Type B pancreatic cell (in vitro differentiated cells): ENCODE results near the gene OR52E2. TPM values are rescaled to one million over a fixed set of nuclear protein-coding genes. Genes with fewer than 3 reads are reported as not detected.

ENCODE experiments used
- DNase-seq: peaks from one replicate; pipeline ENCODE4 v3.0.0; 2021; ENCODE audit warnings: mixed read lengths; ENCODE audit not compliant: unreplicated experiment; ENCODE audit errors: extremely low spot score
- H3K27ac Mint-ChIP-seq: 2 replicates; pipeline ENCODE4 v1.8.0; 2021; ENCODE audit warnings: mild to moderate bottlenecking, mixed read lengths
- H3K27me3 Mint-ChIP-seq: 2 replicates; pipeline ENCODE4 v1.8.0; 2021; ENCODE audit warnings: mixed read lengths
- H3K36me3 Mint-ChIP-seq: 2 replicates; pipeline ENCODE4 v1.8.0; 2021; ENCODE audit warnings: mixed read lengths
- H3K4me1 Mint-ChIP-seq: one replicate; pipeline ENCODE4 v1.8.0; 2021; ENCODE audit warnings: mixed read lengths; ENCODE audit not compliant: unreplicated experiment
- H3K4me3 Mint-ChIP-seq: 2 replicates; pipeline ENCODE4 v1.8.0; 2021; ENCODE audit warnings: mild to moderate bottlenecking, mixed read lengths
- H3K9me3 Mint-ChIP-seq: 2 replicates; pipeline ENCODE4 v1.8.0; 2021; ENCODE audit warnings: mixed read lengths
- CTCF ChIP-seq: fragments of 200-600 bp; sonication (generic); conservative IDR thresholded peaks from 2 replicates; pipeline ENCODE4 v1.5.0; 2021; ENCODE audit warnings: antibody characterized with exemption, mild to moderate bottlenecking
- total RNA-seq: library from RNA; stranded (reverse); gene quantifications from 2 replicates; pipeline ENCODE4 v1.2.1, GENCODE V29; 2021; ENCODE audit warnings: low replicate concordance

OR52E2 gene
- total RNA-seq, 1 donor from 2014 or later, result not detected

DNA sequence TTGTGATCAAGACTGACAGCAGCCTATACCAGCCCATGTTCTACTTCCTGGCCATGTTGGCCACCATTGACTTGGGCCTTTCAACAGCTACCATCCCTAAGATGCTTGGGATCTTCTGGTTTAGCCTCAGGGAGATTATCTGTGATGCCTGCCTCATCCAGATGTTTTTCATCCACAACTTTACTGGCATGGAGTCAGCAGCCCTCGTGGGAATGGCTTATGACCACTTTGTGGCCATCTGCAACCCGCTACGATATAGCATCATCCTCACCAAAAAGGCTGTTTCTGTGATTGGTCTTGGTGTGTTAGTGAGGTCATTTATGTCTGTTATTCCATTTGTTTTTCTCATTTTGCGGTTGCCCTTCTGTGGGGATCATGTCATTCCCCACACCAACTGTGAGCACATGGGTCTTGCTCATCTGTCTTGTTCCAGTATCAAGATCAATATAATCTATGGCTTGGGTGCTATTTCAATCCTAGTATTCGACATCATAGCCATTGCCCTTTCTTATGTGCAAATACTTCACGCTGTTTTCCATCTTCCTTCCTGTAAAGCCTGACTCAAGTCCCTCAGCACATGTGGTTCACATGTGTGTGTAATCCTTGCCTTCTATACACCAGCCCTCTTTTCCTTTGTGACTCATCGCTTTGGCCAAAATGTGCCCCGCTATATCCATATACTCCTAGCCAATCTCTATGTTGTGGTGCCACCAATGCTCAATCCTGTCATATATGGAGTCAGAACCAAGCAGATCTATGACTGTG lies 33.6 kb upstream of the OR52E2 start:
- Mint-ChIP-seq H3K4me3 (no peak overlapping the region), H3K9me3 (no peaks in the 10 kb centered on the region), H3K27ac (no peak overlapping the region), H3K4me1 (no peaks in the 10 kb centered on the region), H3K36me3 (no peaks in the 10 kb centered on the region), H3K27me3 (peaks cover 4% of the 10 kb centered on the region)
- DNase-seq, result no peak
- TF ChIP-seq CTCF, result no peak

DNA sequence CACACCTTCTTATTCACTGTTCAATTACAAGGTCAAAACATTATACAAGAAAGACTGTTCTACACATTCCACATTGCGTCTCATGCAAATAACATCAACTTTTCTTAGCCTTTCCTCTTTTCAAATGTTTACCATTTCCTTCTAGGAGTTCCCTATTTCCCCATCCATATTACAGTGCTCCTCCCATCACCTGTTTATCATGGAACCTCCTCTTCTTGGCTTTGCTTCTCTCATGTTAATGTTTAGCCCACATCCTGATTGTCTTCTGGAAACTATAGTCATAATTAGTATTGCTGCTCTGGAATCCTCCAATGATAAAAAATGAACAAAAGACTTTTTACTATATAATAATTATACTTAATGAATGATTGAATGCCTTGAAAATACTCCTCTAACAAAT lies 31.2 kb upstream of the OR52E2 start:
- Mint-ChIP-seq H3K27ac (no peak overlapping the region), H3K4me1 (no peaks in the 10 kb centered on the region), H3K4me3 (no peak overlapping the region), H3K36me3 (no peaks in the 10 kb centered on the region), H3K27me3 (peaks cover 4% of the 10 kb centered on the region), H3K9me3 (no peaks in the 10 kb centered on the region)
- DNase-seq, result no peak
- no peak for TF ChIP-seq CTCF

DNA sequence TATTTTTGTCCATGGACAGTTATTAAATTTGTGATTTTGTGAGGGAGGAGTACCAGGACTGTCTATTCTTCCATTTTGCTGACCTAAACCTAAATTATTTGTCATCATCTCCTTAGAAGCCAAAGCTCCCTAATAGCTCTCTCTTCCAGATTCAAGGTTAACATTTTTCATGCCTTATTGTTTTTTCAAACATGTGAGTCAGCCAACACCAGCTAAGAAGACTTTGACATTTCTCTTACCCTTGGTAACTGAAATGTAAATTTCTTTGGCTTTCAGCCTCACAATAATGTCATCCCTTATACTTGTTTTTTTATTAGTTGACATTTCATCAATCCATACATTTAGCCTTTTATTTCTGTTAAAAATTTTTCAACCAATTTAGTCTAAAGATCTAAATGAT lies 29.1 kb upstream of the OR52E2 start:
- no peaks in the 10 kb centered on the region for H3K9me3 Mint-ChIP-seq
- no peak overlapping the region for H3K27ac Mint-ChIP-seq
- no peaks in the 10 kb centered on the region for H3K36me3 Mint-ChIP-seq
- DNase-seq, result no peak
- H3K4me1 Mint-ChIP-seq, result no peaks in the 10 kb centered on the region
- peaks cover 4% of the 10 kb centered on the region for H3K27me3 Mint-ChIP-seq
- no peak for TF ChIP-seq CTCF
- H3K4me3 Mint-ChIP-seq, result no peak overlapping the region

GRCh38 chr11:5083602-5084001 lies 24.2 kb upstream of the OR52E2 start:
- Mint-ChIP-seq H3K9me3 (no peaks in the 10 kb centered on the region), H3K27me3 (no peaks in the 10 kb centered on the region), H3K36me3 (no peaks in the 10 kb centered on the region), H3K4me1 (no peaks in the 10 kb centered on the region), H3K27ac (no peak overlapping the region), H3K4me3 (no peak overlapping the region)
- no peak for DNase-seq
- no peak for TF ChIP-seq CTCF

- no peak for DNase-seq
- Mint-ChIP-seq H3K9me3 (no peaks in the 10 kb centered on the region), H3K4me3 (no peak overlapping the region), H3K27ac (no peak overlapping the region), H3K4me1 (no peaks in the 10 kb centered on the region), H3K27me3 (no peaks in the 10 kb centered on the region), H3K36me3 (no peaks in the 10 kb centered on the region)
- TF ChIP-seq CTCF, result no peak
Observed at GRCh38 chr11:5081405-5081804, 22.0 kb upstream of the OR52E2 start.
